KG1 (cell line): Measurements from ENCODE around the gene TLR5.

Source experiments
- DNase-seq: peaks from one replicate; lab custom pipeline; 2025; lab: John Stamatoyannopoulos, UW

TLR5 gene

DNA sequence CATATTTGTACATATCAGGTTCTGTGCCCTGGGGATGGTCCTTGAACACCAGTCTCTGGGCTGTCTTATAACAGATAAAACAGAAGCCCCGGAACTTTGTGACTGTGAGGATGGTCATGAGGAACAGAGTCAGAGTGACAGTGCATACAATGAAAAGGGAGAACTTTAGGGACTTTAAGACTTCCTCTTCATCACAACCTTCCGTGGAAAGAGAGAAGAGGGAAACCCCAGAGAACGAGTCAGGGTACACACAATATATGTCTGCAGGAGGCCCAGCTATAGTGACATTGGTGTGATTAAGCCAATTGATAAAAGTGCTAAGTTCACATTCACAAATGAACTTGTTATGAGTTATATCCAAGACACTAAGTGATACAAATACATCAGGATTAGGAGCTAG lies 32.1 kb downstream of the TLR5 start:
- DNase-seq, result no peak

DNA sequence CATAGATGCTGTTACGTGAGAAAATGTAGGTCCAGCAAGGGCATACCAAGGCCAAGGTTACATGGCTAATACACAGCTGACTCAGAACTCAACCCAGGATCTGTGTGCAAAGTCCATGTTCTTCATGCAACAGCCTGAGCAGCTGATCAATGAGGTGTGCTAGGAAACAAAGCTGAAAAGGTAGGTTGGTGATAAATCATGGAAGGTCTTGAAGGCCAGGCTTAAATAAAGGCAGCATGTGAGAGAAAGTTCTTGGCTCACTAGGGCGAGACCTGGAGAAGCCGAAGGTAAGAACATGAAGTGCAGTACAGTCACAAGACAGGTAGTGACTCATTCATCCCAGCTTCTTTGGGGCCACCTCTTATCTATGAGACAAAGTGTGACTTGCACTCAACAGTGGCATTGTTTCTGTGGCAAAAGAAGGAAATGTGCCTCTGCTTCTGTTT lies 33.4 kb downstream of the TLR5 start:
- DNase-seq, result no peak

DNA sequence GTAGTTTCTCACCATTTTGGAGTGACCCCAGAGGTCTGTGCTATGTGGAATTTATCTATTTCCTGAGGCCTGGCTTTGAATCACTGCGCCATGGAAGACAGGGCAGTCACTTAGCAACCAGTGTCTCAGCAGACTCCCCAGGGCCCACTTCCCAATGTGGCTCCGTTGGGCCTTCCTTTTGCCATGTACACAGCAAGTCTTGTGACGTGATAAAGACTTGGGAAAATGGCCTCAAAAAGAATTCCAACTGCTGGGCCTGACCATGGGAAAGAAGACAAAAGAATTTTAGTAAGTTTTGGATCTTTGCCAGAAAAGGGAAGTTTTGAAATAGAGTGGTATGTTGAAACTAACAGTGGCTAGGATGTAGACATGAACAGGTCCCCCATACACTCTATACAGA lies 36.2 kb downstream of the TLR5 start:
- no peak for DNase-seq

DNA sequence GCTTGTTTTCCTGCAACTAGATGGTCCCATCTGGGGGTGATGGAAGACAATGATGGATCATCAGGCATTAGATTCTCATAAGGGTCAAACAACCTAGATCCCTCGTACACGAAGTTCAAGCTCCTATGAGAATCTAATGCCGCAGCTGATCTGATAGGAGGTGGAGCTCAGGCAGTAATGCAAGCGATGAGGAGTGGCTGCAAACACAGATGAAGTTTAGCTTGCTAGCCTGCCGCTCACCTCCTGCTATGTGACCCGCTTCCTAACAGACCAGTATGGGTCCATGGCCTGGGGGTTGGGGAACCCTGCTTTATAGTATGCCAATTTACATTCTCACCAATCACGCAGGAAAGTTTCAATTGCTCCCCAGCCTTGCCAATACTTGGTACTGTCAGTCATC lies 37.5 kb downstream of the TLR5 start:
- DNase-seq, result no peak

DNA sequence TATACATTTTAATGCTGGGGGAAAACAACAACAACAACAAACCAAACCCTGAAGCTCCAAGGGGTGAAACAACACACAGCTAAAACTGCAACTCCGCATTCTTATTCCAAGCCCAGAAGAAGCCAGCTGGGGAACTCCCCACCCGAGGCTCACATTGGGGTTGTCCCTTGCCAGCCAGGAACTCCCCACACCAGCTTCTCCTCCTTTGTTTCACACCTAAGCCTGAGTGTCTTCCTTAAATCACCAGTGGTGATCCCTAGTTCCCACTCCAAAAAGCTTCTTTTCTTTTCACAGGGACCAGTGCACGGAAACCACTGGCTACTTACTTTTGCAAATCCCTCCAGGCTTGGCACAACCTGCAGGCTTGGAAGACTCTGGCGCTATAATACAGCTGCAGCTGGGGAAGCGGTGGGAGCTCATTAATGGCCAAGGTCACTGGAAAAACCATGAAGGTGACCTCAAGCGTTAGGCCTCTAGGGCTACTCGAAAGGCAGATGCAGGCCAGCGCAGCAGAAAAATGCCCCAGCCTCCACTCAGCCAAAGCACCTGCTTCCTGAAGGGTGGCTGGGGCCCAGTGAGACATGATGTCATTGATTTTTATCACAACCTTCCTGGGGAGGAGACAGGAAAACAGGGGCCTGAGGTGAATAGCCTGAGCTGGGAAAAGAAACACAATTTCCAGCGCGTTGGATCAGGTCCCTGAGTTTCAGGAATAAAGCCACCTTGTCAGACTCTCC lies 40.1 kb downstream of the TLR5 start:
- no peak for DNase-seq

DNA sequence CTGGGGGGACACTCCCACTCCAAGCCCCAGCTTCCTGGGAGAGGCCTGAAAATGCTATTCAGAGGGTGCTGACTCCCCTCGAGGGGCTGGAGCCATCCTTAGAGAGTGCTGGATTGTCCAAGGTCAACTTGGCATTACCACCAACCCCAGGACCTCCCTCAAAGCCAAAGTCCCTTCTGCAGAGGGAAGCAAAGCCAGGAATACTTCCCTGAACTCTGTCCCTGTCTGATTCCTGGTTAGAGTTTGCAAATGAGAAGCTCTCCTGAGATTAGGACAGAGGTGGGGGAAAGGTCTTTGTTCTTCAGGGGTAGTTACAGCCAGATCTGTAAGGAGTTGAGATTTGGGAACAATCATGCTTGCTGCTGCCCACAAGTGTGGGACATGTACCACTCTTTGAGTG lies 45.3 kb downstream of the TLR5 start:
- DNase-seq, result no peak

DNA sequence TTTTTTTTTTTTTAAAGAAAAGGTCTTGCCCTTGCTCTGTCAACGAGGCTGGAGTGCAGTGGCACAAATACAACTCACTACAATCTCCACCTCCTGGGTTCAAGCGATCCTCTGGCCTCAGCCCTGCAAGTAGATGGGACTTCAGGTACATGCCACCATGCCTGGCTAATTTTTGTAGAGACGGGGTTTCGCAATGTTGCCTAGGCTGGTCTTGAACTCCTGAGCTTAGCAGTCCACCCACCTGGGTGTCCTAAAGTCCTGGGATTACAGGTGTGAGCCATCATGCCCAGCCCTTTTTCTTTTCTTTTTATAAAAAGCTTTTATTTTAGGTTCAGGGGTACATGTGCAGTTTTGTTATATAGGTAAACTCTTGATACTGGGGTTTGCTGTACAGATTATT lies 47.2 kb downstream of the TLR5 start:
- DNase-seq, result no peak

DNA sequence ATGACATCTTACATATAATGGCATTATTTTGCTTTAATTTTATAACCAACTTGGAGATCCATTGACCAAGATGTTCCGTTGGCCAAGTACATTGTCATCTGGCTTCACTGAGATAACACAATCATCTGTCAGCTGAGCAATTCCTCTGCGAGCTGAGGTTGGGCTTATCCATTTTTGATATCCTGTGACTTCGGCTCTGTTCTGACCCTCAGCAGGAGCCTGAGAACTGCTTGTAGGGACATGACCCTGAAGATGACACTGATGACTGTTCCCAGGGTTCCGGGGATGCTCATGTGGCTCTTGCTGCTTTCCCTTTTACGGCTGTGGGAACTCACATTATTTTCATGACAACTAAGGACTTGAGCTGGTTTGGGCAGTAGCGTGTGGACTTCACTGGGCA lies 51.2 kb downstream of the TLR5 start:
- no peak for DNase-seq

DNA sequence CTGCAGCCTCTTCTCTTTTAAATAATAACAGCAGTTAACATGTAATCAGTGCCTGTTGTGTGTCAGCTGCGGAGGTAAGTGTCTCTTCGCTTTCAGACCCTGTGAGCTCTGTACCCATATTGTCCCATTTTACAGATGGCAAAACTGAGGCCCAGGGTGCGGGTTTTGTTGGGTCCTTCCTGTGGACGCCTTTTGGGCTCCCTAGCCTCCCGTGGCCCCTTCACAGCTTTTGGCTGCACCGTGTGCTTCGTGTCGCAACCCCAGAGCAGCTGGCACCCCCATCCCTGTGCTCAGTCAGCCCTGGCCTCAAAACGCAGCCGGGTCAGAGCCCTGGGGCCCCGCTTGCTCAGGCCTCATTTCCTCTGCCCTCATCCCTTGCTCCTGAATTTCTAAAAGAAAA lies 53.8 kb downstream of the TLR5 start:
- no peak for DNase-seq

DNA sequence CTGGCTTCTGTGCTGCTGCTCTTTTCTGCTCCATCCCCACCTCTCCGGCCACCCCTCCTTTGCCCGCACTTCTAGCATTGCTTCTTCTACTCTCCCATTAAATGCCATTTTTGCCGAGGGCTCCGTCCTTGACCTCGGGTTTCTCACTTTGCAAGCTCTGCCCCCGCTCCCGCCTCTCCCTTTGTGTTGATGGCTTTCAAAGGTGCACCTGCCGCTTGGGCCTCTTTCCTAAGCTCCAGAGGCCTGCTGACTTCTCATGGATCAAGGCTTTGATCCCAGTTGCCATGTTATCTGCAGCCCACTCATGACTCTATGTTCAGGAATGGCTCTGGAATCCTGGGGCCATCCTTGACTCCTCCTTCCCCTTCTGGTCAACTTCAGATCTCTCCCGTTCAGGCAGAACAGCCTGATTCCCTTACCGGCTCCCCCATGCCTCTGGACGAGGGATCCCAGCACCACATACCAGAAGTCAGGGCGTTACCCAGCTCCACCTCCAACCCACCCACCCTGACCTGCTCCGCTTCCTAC lies 54.3 kb downstream of the TLR5 start:
- DNase-seq, result no peak

DNA sequence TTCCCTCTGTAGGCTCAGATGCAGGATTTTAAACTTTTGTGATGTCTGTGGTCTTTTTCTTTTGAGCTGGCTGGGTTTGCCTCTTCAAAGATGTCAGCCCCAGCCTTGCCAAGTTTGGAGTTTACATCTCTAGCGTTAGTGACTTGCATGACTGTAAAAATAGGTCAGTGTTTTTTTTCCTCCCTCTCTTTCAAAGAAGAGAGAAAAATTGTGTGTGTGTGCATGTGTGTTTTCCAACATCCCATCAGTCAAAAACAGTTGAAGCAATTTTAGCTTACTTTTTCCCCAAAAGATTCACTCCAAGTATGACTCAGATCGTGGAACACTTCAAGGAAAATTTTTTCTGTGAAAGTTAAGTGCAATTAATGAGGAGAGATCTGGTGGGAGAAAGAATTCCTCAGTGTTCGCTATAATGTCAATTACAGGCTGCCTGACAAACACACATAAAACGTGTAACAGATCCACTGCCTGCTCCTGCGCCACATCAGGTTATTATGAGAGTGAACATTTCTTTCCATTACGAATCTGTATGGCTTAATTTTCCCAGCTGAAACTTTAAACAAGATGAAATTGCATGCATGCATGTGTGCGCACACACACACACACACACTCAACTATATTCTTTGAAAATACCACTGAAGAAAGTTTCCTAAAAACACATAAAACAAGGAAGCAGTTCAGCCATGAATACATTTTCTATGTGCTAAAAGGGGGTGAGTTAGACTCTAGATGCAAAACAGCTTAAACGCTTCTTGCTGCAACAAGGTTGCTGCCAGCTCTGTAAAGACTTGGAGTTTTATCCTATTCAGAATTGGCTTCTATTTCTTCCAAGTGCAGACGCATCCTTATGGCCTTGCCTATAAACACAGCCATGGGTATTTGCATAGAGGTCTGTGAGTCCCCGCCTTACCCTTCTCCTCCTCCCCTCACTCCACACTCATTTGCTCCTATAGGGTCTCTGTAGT lies 55.5 kb downstream of the TLR5 start:
- no peak for DNase-seq

DNA sequence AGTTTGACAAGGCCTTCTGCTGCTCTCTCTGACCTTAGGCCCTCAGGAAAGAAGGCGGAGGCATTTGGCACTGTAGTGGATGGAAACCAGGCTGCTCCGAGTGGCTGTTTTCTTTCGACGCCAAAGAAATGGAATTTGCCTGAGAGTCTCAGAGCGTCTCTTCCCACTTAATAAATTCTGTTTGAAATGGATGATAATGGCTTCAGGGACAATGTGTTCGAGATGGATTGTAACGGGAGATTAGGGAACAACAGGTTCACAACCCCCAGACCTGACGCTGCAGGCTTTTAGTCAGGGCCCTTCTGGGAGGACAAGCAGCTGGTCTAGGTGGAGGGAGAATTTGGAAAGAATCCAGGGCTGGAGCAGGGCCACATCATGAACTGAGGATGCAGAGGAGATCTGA lies 58.6 kb downstream of the TLR5 start:
- no peak for DNase-seq

DNA sequence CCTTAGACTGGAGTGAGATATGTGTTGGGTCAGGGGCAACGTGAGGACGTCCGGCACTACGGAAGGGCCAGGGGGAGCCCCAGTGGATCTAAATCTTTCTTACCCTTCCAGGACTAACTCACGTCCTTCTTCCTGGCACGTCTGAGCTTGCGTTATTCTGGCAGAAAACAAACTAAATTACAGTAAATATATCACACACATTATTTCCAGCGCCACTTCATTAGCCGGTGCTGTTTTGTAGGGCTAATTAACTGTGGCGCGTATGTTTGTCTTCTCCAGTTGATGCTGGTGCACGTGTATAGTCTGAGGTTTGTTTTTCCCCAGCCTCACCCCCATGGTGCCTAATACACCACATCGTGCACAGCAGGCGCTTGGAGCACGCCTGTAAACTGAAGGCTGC lies 59.2 kb downstream of the TLR5 start:
- no peak for DNase-seq

DNA sequence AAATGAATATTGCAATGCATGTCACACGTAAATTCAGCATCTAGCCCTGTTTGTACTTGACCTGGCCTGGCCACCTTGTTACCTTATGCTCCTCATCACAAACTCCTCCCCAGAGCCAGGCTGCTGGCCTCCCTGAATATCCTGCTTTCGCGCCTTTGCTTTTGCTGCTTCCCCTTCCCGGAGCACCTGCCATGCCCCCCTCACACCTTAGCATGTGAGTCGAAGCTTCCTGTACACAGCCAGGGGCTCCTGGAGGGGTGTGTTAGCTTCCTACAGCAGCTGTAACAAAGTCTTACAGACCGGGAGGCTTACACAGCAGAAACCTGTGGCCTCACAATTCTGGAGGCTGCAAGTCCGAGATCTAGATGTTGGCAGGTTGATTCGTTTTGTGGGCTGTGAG lies 60.1 kb downstream of the TLR5 start:
- no peak for DNase-seq

DNA sequence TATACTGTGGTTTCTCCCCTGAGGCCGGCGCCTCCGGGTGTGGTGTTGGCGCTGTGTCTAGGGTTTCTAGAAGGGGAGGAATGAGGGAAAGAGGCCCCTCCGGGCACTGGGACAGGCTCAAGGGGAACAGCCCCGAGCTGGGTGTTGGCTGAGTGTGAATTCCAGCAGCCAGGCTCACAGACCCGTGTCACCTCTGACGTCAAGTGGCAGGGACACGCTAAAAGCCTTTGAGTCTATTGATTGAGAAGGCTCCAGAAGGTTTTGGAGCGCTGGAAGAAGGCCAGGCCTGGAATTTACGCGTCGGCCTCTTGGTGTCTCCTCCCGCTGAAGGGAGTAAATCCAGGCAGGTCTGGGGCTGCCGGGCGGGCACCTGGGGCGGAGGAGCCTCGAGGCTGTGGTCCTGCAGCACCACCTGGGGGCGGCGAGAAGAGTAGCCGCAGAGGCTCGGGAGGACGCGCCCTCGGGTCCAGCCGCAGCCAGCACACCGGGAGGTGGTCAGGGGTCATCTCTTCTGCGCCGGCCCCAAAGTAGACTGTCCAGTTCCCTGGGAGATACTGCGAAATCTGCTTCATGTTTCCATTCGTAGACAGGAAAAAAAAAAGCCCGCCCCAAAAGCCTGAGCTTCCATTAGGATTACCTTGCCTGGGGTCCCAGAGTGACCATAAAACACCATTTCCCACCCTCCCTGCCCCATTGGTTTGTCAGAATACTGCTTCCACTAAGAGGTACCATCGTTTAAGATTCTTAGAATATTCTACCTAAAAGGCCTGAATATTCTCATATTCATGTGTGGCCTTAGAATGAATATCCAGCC lies 61.7 kb downstream of the TLR5 start:
- peak; percentile 10 for DNase-seq

DNA sequence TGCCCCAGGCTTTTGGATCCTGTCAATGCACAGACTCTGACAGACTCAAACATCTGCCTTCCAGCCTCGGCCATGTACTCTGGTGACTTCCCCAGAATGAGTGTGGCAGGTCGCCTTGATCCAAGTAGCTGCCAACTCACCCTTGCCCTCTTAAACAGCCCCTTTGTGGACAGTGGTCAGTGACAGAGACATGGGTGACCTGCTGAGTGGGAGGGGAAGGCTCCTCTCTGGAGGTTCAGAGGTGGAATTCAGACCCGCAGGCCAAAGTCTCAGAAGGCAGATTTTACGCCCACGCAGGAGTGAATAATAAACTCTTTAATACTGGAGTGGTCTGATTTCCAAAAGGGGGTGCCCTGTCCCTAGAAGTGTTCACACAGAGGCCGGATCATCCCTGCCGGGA lies 63.5 kb downstream of the TLR5 start:
- DNase-seq, result no peak

DNA sequence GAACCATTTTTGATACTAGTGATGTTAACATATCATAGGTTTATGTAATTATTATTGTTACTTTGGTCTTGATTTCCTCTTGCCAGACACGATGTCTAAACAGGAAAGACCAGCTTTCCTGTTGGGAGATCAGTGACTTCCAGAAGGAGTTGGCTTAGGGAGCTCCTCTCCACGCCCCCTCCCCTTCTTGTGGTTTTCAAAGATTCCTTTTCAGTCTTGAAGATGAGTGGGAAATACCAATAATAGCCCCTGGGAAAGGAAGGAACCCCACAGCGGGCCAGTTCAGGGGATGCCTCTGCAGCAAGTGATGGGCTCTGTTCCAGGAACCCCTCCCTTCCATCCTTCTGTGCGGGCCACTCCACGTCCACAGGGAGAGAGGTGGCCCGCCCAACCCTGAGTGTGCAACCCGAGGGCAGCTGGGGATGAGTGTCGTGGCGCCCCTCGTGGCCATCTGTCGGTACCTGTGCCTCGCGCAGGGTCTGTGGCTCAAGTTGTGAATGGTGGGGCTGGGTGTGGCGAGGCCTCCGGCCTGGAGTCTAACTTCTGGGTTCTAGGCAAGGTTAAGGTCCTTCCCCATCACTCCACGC lies 65.7 kb downstream of the TLR5 start:
- DNase-seq, result no peak

DNA sequence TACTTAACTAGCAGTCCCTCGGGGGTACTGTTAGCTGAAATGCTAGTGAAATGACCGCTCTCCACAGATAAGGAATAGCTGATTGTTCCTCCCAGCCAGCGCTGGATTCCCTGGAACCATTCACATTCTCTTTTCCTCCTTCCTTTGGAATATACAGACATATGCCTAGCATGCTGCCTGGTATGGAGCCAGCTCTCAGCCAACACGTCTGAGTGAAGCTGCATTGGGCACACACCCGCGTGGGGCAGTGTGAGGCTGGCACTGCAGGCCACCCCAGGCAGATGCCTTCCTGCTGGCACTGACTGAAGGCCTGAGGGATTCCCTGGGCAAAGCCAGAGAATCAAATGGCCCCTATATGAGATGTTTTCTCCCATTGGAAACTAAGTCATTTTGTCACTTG lies 66.7 kb downstream of the TLR5 start:
- DNase-seq, result no peak

DNA sequence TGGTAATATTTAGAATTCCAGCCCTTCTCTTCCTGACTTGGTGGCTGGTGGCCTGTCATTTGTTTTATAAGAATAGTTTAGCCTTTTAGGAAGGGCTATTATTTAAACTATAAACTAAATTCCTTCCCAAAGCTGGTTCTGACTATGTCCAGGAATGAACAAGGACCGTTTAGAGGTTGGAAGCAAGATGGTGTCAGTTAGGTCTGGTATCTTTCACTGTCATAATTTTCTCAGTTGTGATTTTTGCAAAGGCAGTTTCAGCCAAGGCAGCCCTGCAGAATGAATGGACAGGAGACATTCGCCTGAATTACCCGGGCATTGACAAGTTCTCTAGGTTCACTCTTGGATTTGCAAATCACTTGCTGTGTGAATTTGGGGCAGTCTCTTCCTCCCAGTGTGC lies 67.2 kb downstream of the TLR5 start:
- no peak for DNase-seq

DNA sequence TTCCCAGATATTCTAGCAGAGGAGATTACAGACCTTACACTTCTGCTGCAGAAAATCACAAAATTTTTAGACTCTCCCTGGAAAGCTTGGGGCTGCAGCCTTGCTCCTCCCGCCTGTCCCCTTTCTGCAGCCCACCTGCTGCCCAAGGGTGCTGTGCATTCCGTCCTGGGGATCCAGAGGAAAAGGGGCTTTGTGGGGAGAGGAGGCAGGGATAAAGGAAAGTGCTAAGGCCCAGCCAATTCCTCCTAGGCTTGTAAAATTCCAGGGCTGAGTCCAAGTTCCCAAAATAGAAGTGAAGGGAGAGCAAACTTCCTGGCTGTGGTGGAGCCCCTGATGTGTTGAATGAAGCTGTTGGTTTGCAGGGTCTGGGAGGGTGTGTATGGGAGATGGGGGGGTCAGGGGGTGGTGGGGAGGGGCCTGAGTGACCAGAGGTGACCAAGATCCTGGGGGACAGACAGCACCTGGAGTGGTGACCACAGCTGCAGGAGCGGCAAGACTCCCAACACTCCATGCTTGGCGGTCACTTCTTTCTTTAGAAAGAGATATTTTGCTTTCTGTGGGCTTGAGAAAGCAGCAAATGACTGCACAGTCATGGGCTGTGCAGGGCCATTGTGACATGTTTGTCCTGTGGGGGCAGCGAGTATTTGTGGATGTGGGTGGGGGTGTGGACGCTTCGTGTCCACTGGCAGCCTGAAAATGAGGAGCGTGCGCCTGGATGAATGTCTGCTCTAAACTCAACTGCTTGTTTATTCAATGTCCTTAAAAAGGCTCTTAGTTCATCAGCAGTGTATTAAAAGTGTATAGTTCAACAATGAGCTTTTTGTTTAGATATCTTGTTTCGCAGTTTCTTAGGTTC lies 68.4 kb downstream of the TLR5 start:
- no peak for DNase-seq
